Measurements from ENCODE around the gene KLHDC9.

The KLHDC9 gene

GRCh38 chr1:161076410-161076809 is 21.8 kb upstream of the KLHDC9 start:
- in situ Hi-C loops (cut with MboI; ENCODE audit: low sequenced_read_pairs) = no loop called here

- in situ Hi-C loops (cut with MboI; ENCODE audit: low sequenced_read_pairs) = no loop called here
Measured at GRCh38 chr1:161077426-161077825, 20.7 kb upstream of the KLHDC9 start.

- in situ Hi-C loops (cut with MboI; ENCODE audit: low sequenced_read_pairs) = no loop called here
Measured at GRCh38 chr1:161079436-161080110, 18.6 kb upstream of the KLHDC9 start.

GRCh38 chr1:161080441-161081405 is 17.4 kb upstream of the KLHDC9 start:
- in situ Hi-C loops (cut with MboI; ENCODE audit: low sequenced_read_pairs) = no loop called here

- in situ Hi-C loops (cut with MboI; ENCODE audit: low sequenced_read_pairs) = no loop called here
Measured at GRCh38 chr1:161081519-161081918, 16.6 kb upstream of the KLHDC9 start.

GRCh38 chr1:161082483-161082882 is 15.7 kb upstream of the KLHDC9 start:
- in situ Hi-C loops (cut with MboI; ENCODE audit: low sequenced_read_pairs) = no loop called here

GRCh38 chr1:161082996-161083747 is 15.0 kb upstream of the KLHDC9 start:
- in situ Hi-C loops (cut with MboI; ENCODE audit: low sequenced_read_pairs) = no loop called here

- in situ Hi-C loops (cut with MboI; ENCODE audit: low sequenced_read_pairs) = no loop called here
Measured at GRCh38 chr1:161083748-161084596, 14.2 kb upstream of the KLHDC9 start.

GRCh38 chr1:161084597-161084988 is 13.6 kb upstream of the KLHDC9 start:
- in situ Hi-C loops (cut with MboI; ENCODE audit: low sequenced_read_pairs) = no loop called here

GRCh38 chr1:161085165-161085564 is 13.0 kb upstream of the KLHDC9 start:
- in situ Hi-C loops (cut with MboI; ENCODE audit: low sequenced_read_pairs) = no loop called here

- in situ Hi-C loops (cut with MboI; ENCODE audit: low sequenced_read_pairs) = no loop called here
Measured at GRCh38 chr1:161086457-161086856, 11.7 kb upstream of the KLHDC9 start.

- in situ Hi-C loops (cut with MboI; ENCODE audit: low sequenced_read_pairs) = no loop called here
Measured at GRCh38 chr1:161088587-161089110, 9.5 kb upstream of the KLHDC9 start.

- in situ Hi-C loops (cut with MboI; ENCODE audit: low sequenced_read_pairs) = no loop called here
Measured at GRCh38 chr1:161089251-161089924, 8.8 kb upstream of the KLHDC9 start, which contains the start of gene NECTIN4. TSS of gene NECTIN4 (minus strand) at chr1:161089558. CDS start at chr1:161089296, 262 bp downstream.

GRCh38 chr1:161089938-161090337 is 8.2 kb upstream of the KLHDC9 start:
- in situ Hi-C loops (cut with MboI; ENCODE audit: low sequenced_read_pairs) = no loop called here

- in situ Hi-C loops (cut with MboI; ENCODE audit: low sequenced_read_pairs) = no loop called here
Measured at GRCh38 chr1:161090617-161091016, 7.5 kb upstream of the KLHDC9 start.

- in situ Hi-C loops (cut with MboI; ENCODE audit: low sequenced_read_pairs) = no loop called here
Measured at GRCh38 chr1:161091093-161091492, 7.1 kb upstream of the KLHDC9 start.

- in situ Hi-C loops (cut with MboI; ENCODE audit: low sequenced_read_pairs) = no loop called here
Measured at GRCh38 chr1:161091796-161092507, 6.2 kb upstream of the KLHDC9 start.

- in situ Hi-C loops (cut with MboI; ENCODE audit: low sequenced_read_pairs) = no loop called here
Measured at GRCh38 chr1:161092621-161093028, 5.5 kb upstream of the KLHDC9 start.

- in situ Hi-C loops (cut with MboI; ENCODE audit: low sequenced_read_pairs) = no loop called here
Measured at GRCh38 chr1:161094481-161094880, 3.7 kb upstream of the KLHDC9 start.
